HCT116 (cell line): ENCODE results near the gene BFAR.

Experiments
- CEBPB ChIP-seq: IDR thresholded peaks from 2 replicates; pipeline ENCODE4 v1.6.1; 2012; ENCODE audit warnings: low read depth
- POLR2A ChIP-seq: IDR thresholded peaks from 2 replicates; pipeline ENCODE4 v1.7.0; 2011; ENCODE audit warnings: borderline replicate concordance; ENCODE audit not compliant: insufficient read depth, insufficient read length; ENCODE audit errors: extremely low read depth
- TF ChIP-seq, protein P1 (sequence below), 3 experiments: fragments of 200-600 bp in 1 of 3; sonication (generic) in 1 of 3; IDR thresholded peaks in 2 of 3; conservative IDR thresholded peaks in 1 of 3; 2 replicates each; pipeline ENCODE4 v1.5.1; 2012 to 2017; ENCODE audit warnings: low read depth in 2 of 3, low read length in 2 of 3, antibody characterized with exemption in 1 of 3, borderline replicate concordance in 1 of 3, control low read depth in 1 of 3, mild to moderate bottlenecking in 1 of 3, mixed read lengths in 1 of 3, mixed run types in 1 of 3, moderate library complexity in 1 of 3; ENCODE audit not compliant: insufficient read depth in 1 of 3

- TF ChIP-seq POLR2A: no peak
- TF ChIP-seq, protein P1, sequence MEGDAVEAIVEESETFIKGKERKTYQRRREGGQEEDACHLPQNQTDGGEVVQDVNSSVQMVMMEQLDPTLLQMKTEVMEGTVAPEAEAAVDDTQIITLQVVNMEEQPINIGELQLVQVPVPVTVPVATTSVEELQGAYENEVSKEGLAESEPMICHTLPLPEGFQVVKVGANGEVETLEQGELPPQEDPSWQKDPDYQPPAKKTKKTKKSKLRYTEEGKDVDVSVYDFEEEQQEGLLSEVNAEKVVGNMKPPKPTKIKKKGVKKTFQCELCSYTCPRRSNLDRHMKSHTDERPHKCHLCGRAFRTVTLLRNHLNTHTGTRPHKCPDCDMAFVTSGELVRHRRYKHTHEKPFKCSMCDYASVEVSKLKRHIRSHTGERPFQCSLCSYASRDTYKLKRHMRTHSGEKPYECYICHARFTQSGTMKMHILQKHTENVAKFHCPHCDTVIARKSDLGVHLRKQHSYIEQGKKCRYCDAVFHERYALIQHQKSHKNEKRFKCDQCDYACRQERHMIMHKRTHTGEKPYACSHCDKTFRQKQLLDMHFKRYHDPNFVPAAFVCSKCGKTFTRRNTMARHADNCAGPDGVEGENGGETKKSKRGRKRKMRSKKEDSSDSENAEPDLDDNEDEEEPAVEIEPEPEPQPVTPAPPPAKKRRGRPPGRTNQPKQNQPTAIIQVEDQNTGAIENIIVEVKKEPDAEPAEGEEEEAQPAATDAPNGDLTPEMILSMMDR (IDR thresholded peaks at IDR 0.05 in 2 of 3, conservative IDR thresholded peaks at IDR 0.05 in 1 of 3; ENCODE audit: borderline replicate concordance in 1 of 3, insufficient read depth in 1 of 3, low read depth in 2 of 3, low read length in 2 of 3): no peak
- TF ChIP-seq CEBPB: no peak
These were observed 39.7 kb downstream of the BFAR start for GRCh38 chr16:14672403-14672971.
